G401 (cell line): ENCODE results near the gene CHMP2B. TPM values are rescaled to one million over a fixed set of nuclear protein-coding genes. Genes with fewer than 3 reads are reported as not detected.
"Not testable (repeated sequence)": the region's sequence is repeated elsewhere in the genome, so short reads cannot be mapped to it uniquely, and the experiment has no call there.

Experiments
- DNase-seq: peaks from one replicate; pipeline ENCODE4 v3.0.0-alpha.2; 2015; ENCODE audit warnings: low spot score
- in situ Hi-C: cut with HindIII; loops from 2 replicates; pipeline ENCODE4 v1.10.0; 2016; ENCODE audit warnings: low sequenced_read_pairs, mixed read lengths
- total RNA-seq: library from RNA; depleted of rRNA; stranded (reverse); fragments of >200 nt; shearing (Covaris generic); gene quantifications from 2 replicates; pipeline ENCODE4 v1.2.3, GENCODE V29; 2014; rRNA removed

CHMP2B gene
- total RNA-seq, 1 experiment from 2014 or later, result 51.5 TPM

DNA sequence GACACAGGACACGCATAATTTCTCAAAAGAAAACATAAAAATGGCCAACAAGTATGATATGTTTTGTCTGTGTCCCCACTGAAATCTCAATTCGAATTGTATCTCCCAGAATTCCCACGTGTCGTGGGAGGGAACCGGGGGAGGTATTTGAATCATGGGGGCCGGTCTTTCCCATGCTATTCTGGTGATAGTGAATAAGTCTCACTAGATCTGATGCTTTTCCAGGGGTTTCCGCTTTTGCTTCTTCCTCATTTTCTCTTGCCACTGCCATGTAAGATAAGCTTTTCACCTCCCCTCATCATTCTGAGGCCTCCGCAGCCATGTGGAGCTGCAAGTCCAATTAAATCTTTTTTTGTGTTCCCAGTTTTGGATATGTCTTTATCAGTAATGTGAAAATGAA, 61.3 kb downstream of the CHMP2B start:
- in situ Hi-C loops, result no loop called here
- no peak for DNase-seq

- DNase-seq, result peak; percentile 58
- in situ Hi-C loops, result no loop called here
These were observed 71.1 kb downstream of the CHMP2B start for GRCh38 chr3:87298111-87298718.

DNA sequence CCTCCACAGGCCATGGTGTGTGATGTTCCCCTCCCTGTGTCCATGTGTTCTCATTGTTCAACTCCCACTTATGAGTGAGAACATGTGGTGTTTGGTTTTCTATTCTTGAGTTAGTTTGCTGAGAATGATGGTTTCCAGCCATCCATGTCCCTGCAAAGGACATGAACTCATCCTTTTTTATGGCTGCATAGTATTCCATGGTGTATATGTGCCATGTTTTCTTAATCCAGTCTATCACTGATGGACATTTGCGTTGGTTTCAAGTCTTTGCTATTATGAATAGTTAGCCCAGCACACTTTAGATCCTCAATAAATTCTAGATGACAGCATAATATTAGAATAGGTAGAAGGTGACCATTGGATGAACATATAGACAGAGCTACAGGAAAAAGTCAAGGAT, 77.9 kb downstream of the CHMP2B start:
- DNase-seq, in situ Hi-C loops: not testable (repeated sequence)

Other genes starting within 250 kb of the CHMP2B start
- gene VGLL3, start 236.2 kb upstream of the CHMP2B start, total RNA-seq, result not detected in 2 replicates
- not detected in 2 replicates for gene POU1F1, start 49.3 kb downstream of the CHMP2B start, total RNA-seq